ENCODE results near the gene MIPEP.

- TF ChIP-seq CTCF (IDR thresholded peaks at IDR 0.05 in 2 of 3, conservative IDR thresholded peaks at IDR 0.05 in 1 of 3; ENCODE audit: insufficient read depth in 2 of 3, low read depth in 1 of 3, low read length in 3 of 3) (no peak), POLR2AphosphoS5 (IDR thresholded peaks at IDR 0.05; ENCODE audit: control insufficient read depth, insufficient read depth, low read depth, low read length) (no peak), KDM1A (IDR thresholded peaks at IDR 0.05) (no peak), RFX5 (IDR thresholded peaks at IDR 0.05; ENCODE audit: low read depth, low read length) (no peak), ZNF584 (CRISPR knock-in tag; IDR thresholded peaks at IDR 0.05; ENCODE audit: low read depth) (no peak), HDGF (IDR thresholded peaks at IDR 0.05) (no peak), SMC3 (conservative IDR thresholded peaks at IDR 0.05; ENCODE audit: insufficient read depth, low read depth, low read length) (no peak), ELK1 (CRISPR knock-in tag; IDR thresholded peaks at IDR 0.05) (no peak), ESRRA (IDR thresholded peaks at IDR 0.05; ENCODE audit: borderline replicate concordance, low read depth) (no peak)
Measured at GRCh38 chr13:23729531-23729930, 159.7 kb downstream of the MIPEP start.

All from K562 (cell line).